Measurements from ENCODE around the gene INTS6.
"Not testable (repeated sequence)": the region's sequence is repeated elsewhere in the genome, so short reads cannot be mapped to it uniquely, and the experiment has no call there.

Gene INTS6

GRCh38 chr13:51453959-51454703 is 1.3 kb upstream of the INTS6 start:
- DNase-seq, result no peak

GRCh38 chr13:51453207-51453958 is 547 bp upstream of the INTS6 start:
- peak; percentile 94 for DNase-seq

DNA sequence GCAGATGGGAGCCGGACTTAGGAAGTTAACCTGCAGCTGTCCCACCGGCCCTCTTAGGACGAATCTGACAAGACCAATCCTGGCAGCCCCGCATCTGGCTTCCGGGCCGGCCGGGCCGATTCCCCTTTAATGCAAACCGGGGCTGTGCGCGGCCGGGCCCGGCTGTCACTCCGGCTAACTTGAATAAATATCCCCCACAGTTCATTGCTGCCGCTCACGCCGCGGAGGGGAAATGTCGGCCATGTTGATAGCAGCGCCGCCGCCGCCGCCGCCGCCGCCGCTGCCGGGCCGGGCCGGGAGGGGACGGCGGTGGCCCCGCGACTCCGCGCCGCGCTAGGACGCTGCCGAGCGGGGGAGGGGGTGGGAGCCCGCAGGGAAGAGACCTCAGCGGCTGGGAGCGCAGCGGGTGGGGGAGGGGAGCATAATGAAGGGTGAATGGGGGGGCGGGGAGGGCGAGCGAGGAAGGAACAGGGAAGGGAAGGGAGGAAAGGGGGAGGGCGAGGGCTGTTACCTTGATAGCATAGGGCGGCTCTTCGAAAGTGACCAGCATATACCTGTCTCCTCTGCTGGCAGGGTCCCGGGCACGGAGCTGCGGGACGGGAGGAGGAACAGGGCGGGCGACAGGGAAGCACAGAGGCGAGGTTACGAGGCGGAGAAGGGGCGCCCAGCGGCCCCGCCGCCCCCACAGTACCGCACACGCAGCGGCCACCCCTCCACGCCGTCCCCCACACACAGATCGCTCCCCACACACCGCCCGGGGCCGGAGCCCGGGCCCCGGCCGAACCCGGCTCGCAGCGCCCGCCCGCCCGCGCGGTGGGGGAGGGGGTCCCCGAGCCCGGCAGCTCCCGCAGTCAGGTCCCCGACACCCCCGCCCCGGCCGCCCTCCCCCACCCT is 1.1 kb downstream of the INTS6 start:
- DNase-seq, result peak; percentile 53

DNA sequence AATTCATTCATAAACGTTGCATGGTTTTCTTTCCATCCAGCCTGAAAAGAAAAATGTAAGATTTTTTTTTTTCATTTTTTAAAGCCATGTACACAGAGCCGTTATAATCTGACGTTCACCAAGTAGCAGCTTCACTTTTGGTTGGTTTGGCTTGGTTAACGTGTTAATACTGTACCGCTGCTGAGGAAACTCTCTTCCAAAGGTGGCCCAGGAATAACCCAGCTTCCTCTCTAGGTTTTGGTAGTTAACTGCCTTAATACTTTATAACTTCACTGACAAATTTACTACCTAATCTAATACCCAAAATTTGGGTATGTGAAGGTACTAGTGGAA is 1.7 kb downstream of the INTS6 start:
- DNase-seq, result no peak

GRCh38 chr13:51449018-51449417 is 3.8 kb downstream of the INTS6 start:
- DNase-seq, result no peak

DNA sequence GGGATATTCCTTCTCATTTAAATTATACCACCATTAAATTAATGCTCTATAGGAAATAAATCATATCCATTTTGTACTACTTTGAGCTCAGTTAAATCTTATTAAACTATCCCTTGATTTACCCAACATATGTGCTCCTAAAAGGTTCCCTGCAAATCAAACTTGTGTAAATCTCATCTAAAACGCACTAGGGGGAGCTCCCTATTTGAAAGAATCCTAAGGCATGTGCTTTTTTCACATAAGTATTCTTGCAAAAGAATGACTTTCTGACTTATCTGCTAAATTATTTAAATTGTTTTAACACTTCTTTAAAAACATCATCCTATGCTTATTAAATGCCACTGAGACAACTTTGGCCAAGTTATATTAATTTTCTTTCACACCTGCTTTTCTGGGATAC is 7.9 kb downstream of the INTS6 start:
- no peak for DNase-seq

GRCh38 chr13:51440381-51440780 is 12.5 kb downstream of the INTS6 start:
- no peak for DNase-seq

- DNase-seq, result no peak
Measured at GRCh38 chr13:51437550-51438127, 15.2 kb downstream of the INTS6 start.

DNA sequence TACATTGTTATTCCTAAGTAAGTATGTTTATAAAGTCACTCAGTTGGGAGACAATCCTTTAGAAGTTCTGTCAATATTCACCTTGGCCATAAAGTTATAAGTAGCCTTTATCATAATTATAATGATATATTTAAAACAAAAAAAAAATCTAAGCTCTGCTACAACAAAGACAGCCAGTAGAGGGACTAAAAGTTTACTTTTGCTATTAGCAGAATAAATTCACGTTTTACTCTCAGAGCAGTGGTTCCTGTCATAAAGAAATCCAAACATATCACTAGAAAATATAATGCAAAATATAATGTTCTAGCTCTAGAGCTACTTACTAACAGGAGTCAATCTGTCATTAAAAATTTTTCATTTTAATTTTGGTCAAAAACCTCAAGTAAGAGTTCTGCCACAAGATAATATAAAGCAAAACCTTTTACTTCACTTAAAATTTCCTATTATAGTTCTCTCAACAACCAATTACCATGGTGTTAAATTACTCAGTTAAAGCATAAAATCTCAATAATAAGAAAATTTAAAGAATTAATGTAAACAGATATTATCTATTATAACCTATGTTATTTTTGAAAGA is 17.7 kb downstream of the INTS6 start:
- DNase-seq, result no peak

- no peak for DNase-seq
Measured at GRCh38 chr13:51432576-51432975, 20.3 kb downstream of the INTS6 start.

- DNase-seq, result no peak
Measured at GRCh38 chr13:51426982-51427381, 25.9 kb downstream of the INTS6 start.

DNA sequence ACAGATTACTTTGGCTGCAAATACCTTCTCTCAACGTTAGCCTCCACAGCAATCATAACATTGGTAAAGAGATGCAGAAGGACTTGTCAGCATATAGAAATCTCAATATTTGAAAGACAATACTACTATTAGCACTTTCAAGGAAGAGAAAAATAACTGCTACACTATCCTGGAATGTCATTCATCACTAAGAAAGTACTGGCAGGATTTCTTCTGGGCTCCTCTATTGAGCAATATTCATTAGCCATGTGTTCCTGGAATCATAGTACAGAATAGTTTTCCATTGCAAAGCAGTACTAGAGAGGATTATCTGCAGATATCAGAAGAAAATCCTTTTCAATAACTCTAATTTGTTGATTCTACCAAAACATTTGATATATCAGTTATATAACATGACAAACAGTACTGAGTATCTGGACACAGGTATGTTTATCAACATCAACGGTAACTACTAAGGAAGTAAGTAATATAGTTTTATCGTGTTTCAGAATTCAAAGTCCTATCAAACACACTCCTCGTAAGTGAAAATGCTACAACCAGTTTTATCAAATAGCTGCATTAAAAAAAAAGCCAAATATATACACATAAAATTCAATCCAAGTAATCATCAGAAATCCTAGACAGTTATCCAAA is 27.3 kb downstream of the INTS6 start:
- no peak for DNase-seq

DNA sequence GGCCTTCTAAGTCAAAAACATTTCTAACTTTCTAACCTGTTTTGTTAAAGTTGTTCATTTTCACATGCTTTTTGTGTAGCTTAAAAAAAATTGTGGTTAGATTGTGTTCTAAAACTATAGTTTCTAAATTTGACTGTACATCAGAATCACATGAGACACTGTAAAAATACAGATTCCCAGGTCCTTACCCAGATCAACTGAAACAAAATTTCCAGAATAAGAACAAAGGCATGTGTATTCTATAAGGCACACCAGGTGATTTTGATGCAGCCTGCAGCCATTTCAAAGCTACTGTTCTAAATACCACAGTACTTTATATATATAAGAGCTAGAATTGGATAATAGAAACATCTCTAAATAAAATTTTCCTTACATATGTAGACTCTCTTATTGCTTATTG is 29.1 kb downstream of the INTS6 start:
- DNase-seq, result no peak

- DNase-seq, result no peak
Measured at GRCh38 chr13:51422484-51422883, 30.4 kb downstream of the INTS6 start.

DNA sequence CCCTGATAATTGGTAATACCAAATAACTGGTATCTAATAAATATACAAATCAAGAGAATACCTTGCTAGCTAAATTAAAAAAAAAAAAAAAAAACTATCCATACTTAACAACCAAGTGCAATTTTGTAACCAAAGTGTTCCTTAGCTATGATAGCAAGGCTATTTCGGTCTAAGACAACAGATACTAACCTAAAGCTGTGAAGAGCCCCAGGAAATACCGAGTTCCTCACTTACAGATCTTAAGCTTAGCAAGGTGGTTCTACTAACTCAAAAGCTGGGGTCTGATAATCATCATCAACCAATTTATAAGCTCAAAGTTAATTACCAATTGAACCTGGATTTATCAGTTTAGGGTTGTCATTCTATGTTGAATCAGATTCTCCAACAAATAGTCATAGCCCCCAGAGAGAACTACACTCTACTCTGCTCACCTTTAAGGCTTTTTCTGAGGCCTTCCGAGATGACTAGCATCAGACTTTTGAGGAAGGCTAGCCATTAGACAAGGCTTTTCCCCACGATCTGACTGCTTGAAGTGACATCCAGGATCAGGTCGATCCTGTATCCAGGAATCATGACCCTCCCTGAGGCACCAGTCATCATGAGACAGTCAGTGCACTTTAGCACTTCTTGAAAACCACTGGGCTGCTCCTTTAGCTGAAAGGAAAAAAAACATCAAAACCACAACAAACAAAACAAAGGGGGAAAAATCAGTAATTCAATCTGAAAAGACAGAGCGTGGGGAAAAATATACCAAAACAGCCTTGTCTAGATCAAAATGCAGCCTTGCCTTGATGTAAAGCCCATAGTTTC is 31.9 kb downstream of the INTS6 start:
- no peak for DNase-seq

- DNase-seq, result no peak
Measured at GRCh38 chr13:51419001-51419636, 33.7 kb downstream of the INTS6 start.

DNA sequence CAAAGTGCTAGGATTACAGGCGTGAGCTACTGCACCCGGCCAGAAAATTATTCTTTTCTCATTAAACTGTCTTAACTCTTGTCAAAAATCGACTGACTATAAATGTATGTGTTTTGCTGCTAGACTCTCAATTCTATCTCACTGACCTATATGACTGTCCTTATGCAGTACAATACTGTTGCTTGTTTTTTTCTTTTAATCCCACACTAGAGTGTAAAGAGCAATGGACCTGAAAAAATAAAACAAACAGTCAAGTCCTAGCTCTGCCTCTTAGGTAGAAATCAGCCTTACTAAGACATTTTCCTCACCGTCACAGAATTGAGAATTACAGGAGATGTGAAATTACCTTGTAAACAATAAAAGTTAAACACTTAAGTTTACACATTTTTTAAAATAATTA is 35.1 kb downstream of the INTS6 start:
- DNase-seq, result no peak

DNA sequence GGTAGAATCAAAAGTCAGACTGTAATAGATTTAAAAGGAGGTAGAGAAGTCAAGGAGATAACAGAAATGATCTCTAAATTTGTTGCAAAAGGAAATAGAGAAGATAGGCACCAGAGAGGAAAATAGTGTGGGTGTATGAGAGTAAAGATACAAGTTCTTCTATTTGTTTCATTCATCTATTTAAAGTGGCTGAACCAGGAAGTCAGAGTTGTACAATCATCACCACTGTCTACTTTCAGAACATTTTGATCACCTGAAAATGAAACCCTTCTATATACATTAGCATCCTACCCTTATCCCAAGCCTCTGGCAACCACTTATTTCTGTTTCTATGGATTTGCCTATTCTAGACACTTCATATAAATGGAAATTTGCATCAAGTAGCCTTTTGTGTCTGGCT is 36.7 kb downstream of the INTS6 start:
- no peak for DNase-seq

DNA sequence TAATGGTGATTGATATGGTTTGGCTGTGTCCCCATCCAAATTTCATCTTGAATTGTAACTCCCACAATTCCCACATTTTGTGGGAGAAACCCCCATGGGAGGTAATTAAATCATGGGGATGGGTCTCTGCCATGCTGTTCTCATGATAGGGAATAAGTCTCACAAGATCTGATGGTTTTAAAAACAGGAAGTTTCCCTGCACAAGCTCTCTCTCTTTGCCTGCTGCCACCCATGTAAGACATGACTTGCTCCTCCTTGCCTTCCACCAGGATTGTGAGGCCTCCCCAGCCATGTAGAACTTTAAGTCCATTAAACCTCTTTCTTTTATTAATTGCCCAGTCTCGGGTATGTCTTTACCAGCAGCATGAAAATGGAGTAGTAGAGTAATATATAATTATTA is 37.5 kb downstream of the INTS6 start:
- not testable (repeated sequence) for DNase-seq

DNA sequence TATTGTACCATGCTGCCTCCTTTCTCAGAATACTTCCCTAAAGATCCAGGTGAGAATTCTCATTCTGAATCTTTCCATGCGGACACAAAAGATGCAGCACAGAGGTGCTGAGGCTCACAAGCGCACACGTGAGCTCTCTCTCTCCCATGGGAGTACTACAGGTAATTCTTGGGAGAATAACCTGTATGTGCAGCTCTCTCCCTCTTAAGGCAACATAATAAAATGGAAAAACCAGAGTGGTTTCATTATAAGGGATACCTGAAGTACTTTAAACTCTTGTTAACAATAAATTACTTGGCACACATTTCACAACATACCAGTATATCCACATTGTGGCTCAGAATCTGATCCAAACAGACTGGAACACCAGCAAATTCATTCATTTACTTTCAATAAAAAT is 40.4 kb downstream of the INTS6 start:
- no peak for DNase-seq

DNA sequence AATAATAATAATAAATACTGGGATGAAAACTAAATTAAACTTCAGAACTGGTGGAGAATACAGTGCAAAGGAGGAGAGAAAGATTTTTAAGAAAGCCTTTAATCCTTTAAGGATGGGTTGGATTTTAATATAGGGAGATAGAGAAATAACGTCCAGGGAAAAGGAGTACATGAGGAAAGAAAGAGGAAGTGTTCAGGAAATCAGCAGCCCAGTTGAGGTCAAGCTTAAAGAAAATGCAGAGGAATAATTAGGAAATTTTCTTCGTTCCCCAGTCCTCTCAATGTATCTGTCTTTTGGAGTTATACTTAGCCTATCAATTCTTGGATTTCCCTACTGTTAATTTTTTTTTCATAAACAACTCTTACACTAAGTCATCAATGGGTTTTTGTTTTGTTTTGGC is 47.7 kb downstream of the INTS6 start:
- DNase-seq, result no peak
